Hematopoietic multipotent progenitor cell treated with erythropoietin and hydrocortisone succinate and interleukin-3 and kit ligand, for 17 days (in vitro differentiated cells): ENCODE data around the gene MIGA1.

Experiments used
- DNase-seq: peaks from one replicate; pipeline ENCODE4 v3.0.0-alpha.2; 2015; ENCODE audit warnings: low spot score

MIGA1 gene

GRCh38 chr1:77850082-77850481 is 70.6 kb downstream of the MIGA1 start:
- no peak for DNase-seq

- no peak for DNase-seq
These were observed 78.1 kb downstream of the MIGA1 start for GRCh38 chr1:77857552-77857951.

- DNase-seq: no peak
These were observed 79.3 kb downstream of the MIGA1 start for GRCh38 chr1:77858725-77859124.

GRCh38 chr1:77859248-77859647 is 79.8 kb downstream of the MIGA1 start:
- no peak for DNase-seq

GRCh38 chr1:77866296-77866695 is 86.8 kb downstream of the MIGA1 start:
- no peak for DNase-seq

- DNase-seq: no peak
These were observed 93.2 kb downstream of the MIGA1 start for GRCh38 chr1:77872645-77873044.

- DNase-seq: no peak
These were observed 94.0 kb downstream of the MIGA1 start for GRCh38 chr1:77873461-77873860.

GRCh38 chr1:77874804-77875445 is 95.5 kb downstream of the MIGA1 start:
- DNase-seq: no peak

GRCh38 chr1:77876884-77877283 is 97.4 kb downstream of the MIGA1 start:
- no peak for DNase-seq

- DNase-seq: no peak
These were observed 101.6 kb downstream of the MIGA1 start for GRCh38 chr1:77881061-77881460.

- no peak for DNase-seq
These were observed 103.0 kb downstream of the MIGA1 start for GRCh38 chr1:77882411-77882810.

- no peak for DNase-seq
These were observed 108.8 kb downstream of the MIGA1 start, which contains the start of gene NEXN for GRCh38 chr1:77888081-77888780. Gene NEXN (plus strand): TSS chr1:77888624. CDS start chr1:77916107, 27,483 bp downstream.

- no peak for DNase-seq
These were observed 109.6 kb downstream of the MIGA1 start for GRCh38 chr1:77888781-77889642.

GRCh38 chr1:77889671-77890070 is 110.2 kb downstream of the MIGA1 start:
- no peak for DNase-seq

- no peak for DNase-seq
These were observed 111.8 kb downstream of the MIGA1 start for GRCh38 chr1:77891200-77891599.

- DNase-seq: no peak
These were observed 120.3 kb downstream of the MIGA1 start for GRCh38 chr1:77899647-77900320.

GRCh38 chr1:77900687-77901293 is 121.3 kb downstream of the MIGA1 start:
- peak; percentile 12 for DNase-seq

- DNase-seq: no peak
These were observed 126.2 kb downstream of the MIGA1 start for GRCh38 chr1:77905603-77906002.

- no peak for DNase-seq
These were observed 126.6 kb downstream of the MIGA1 start for GRCh38 chr1:77906019-77906545.

GRCh38 chr1:77906624-77907023 is 127.2 kb downstream of the MIGA1 start:
- no peak for DNase-seq

- DNase-seq: no peak
These were observed 130.7 kb downstream of the MIGA1 start for GRCh38 chr1:77910116-77910515.
